Gastroesophageal sphincter (tissue), 4 donors: ENCODE data around the gene MAP4K1. TPM values are rescaled to one million over a fixed set of nuclear protein-coding genes. Genes with fewer than 3 reads are reported as not detected.

Experiments used
- ATAC-seq: fragments of 150-250 bp; one replicate; pipeline ENCODE4 v1.9.1; 2016; ENCODE audit warnings: mild to moderate bottlenecking, moderate library complexity
- H3K27ac ChIP-seq, 4 donors: fragments of 200-600 bp; sonication (generic) in 3 of 4; 1 replicate in 3 of 4; 2 replicates in 1 of 4; pipeline ENCODE4 v1.5.1; 2016 to 2019
- H3K27me3 ChIP-seq: fragments of 200-600 bp; sonication (generic); one replicate; pipeline ENCODE4 v1.5.1; 2019
- H3K36me3 ChIP-seq, 2 donors: fragments of 200-600 bp; sonication (generic); one replicate each; pipeline ENCODE4 v1.5.1; 2019; ENCODE audit warnings: control low read depth in 1 of 2
- H3K4me1 ChIP-seq, 3 donors: fragments of 200-600 bp; sonication (generic); 1 replicate in 2 of 3; 2 replicates in 1 of 3; pipeline ENCODE4 v1.5.1; 2016 to 2019; ENCODE audit warnings: control low read depth in 2 of 3
- H3K4me3 ChIP-seq, 2 donors: fragments of 200-600 bp; sonication (generic); one replicate each; pipeline ENCODE4 v1.5.1; 2019; ENCODE audit warnings: mild to moderate bottlenecking in 1 of 2, moderate library complexity in 1 of 2
- H3K9me3 ChIP-seq, 3 donors: fragments of 200-600 bp; sonication (generic); one replicate each; pipeline ENCODE4 v1.5.1; 2017 to 2019; ENCODE audit warnings: control low read depth in 2 of 3
- EP300 ChIP-seq: sonication (generic); formaldehyde crosslinking; IDR thresholded peaks from one replicate; pipeline ENCODE4 v1.6.1; 2017; ENCODE audit warnings: antibody characterized with exemption, mild to moderate bottlenecking
- POLR2A ChIP-seq, 2 donors: fragments of 450-650 bp; IDR thresholded peaks; one replicate each; pipeline ENCODE4 v1.6.1; 2017; ENCODE audit warnings: antibody characterized with exemption in 2 of 2, mild to moderate bottlenecking in 2 of 2, moderate library complexity in 1 of 2
- POLR2AphosphoS5 ChIP-seq: sonication (generic); formaldehyde crosslinking; IDR thresholded peaks from one replicate; pipeline ENCODE4 v1.6.1; 2017; ENCODE audit warnings: antibody characterized with exemption
- WGBS, 2 donors: methylation state at CpG; one replicate each; pipeline ENCODE4 v1.1.5; 2018; ENCODE audit warnings: low coverage in 1 of 2; 5-methylcytosine and 5-hydroxymethylcytosine counted together
- total RNA-seq, 4 donors: library from RNA; depleted of rRNA; stranded (reverse); fragments of >200 nt; gene quantifications; one replicate each; pipeline ENCODE4 v1.1.0, GENCODE V29; 2016
- TF ChIP-seq, protein P1 (sequence below), 4 experiments: fragments of 200-600 bp in 2 of 4; fragments of 450-650 bp in 2 of 4; sonication (generic) in 1 of 4; IDR thresholded peaks; one replicate each; pipeline ENCODE4 v1.5.1; 2017 to 2019; ENCODE audit warnings: antibody characterized with exemption in 4 of 4, mild to moderate bottlenecking in 2 of 4, moderate library complexity in 2 of 4

MAP4K1 gene
- total RNA-seq, 4 donors from 2014 or later = 0.62 to 16.1 (median 3.1) TPM

DNA sequence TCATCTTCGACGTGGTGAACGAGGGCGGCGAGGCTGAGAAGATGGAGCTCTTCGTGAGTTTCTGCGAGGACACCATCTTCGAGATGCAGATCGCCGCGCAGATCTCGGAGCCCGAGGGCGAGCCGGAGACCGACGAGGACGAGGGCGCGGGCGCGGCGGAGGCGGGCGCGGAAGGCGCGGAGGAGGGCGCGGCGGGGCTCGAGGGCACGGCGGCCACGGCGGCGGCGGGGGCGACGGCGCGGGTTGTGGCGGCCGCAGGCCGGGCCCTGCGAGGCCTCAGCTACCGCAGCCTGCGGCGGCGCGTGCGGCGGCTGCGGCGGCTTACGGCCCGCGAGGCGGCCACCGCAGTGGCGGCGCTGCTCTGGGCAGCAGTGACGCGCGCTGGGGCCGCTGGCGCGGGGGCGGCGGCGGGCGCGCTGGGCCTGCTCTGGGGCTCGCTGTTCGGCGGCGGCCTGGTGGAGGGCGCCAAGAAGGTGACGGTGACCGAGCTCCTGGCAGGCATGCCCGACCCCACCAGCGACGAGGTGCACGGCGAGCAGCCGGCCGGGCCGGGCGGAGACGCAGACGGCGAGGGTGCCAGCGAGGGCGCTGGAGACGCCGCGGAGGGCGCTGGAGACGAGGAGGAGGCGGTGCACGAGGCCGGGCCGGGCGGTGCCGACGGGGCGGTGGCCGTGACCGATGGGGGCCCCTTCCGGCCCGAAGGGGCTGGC lies 52.6 kb downstream of the MAP4K1 start:
- Histone ChIP-seq H3K4me1 (peaks cover 0 to 5% (median 0%) of the 10 kb centered on the region in 3 donors), H3K27ac (no peak overlapping the region), H3K9me3 (no peaks in the 10 kb centered on the region), H3K27me3 (peaks cover 57% of the 10 kb centered on the region), H3K36me3 (no peaks in the 10 kb centered on the region), H3K4me3 (peak overlapping the region in 1 of 2 donors; percentile 38)
- ATAC-seq = no peak
- TF ChIP-seq POLR2A (IDR thresholded peaks at IDR 0.05) (no peak), EP300 (no peak), POLR2AphosphoS5 (no peak)
- TF ChIP-seq, protein P1, sequence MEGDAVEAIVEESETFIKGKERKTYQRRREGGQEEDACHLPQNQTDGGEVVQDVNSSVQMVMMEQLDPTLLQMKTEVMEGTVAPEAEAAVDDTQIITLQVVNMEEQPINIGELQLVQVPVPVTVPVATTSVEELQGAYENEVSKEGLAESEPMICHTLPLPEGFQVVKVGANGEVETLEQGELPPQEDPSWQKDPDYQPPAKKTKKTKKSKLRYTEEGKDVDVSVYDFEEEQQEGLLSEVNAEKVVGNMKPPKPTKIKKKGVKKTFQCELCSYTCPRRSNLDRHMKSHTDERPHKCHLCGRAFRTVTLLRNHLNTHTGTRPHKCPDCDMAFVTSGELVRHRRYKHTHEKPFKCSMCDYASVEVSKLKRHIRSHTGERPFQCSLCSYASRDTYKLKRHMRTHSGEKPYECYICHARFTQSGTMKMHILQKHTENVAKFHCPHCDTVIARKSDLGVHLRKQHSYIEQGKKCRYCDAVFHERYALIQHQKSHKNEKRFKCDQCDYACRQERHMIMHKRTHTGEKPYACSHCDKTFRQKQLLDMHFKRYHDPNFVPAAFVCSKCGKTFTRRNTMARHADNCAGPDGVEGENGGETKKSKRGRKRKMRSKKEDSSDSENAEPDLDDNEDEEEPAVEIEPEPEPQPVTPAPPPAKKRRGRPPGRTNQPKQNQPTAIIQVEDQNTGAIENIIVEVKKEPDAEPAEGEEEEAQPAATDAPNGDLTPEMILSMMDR (IDR thresholded peaks at IDR 0.05) = no peak
- WGBS, 2 donors = 0% methylated on average over 28 of the region's 111 CpGs; no CpG with 5 or more reads in 1 of the 2 donors

DNA sequence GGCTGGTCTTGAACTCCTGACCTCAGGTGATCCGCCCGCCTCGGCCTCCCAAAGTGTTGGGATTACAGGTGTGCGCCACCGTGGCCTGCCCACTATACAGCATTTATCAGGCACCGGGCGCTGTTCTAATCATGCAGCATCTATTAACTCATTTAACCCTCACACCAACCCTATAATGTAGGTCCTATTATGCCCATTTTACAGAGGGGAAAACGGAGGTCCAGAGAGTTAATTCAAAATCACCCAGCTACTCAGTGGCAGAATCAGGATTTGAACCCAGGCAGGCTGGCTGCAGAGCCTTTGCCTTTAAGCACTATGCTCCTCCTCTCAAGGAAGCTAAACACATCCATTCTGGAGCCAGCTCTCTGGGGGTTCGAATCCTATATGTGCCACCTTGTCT lies 54.3 kb downstream of the MAP4K1 start:
- no peak overlapping the region for H3K4me3 ChIP-seq
- 87 to 100% methylated on average over 1 to 6 of the region's 9 CpGs for WGBS, 2 donors
- peaks cover 57% of the 10 kb centered on the region for H3K27me3 ChIP-seq
- H3K27ac ChIP-seq = no peak overlapping the region
- no peak for ATAC-seq
- H3K4me1 ChIP-seq = peaks cover 0 to 5% (median 0%) of the 10 kb centered on the region in 3 donors
- no peaks in the 10 kb centered on the region for H3K36me3 ChIP-seq
- TF ChIP-seq POLR2A (IDR thresholded peaks at IDR 0.05) = no peak
- TF ChIP-seq EP300 = no peak
- no peak for TF ChIP-seq POLR2AphosphoS5
- TF ChIP-seq, protein P1 (IDR thresholded peaks at IDR 0.05) = no peak
- peaks cover 0 to 6% (median 0%) of the 10 kb centered on the region in 3 donors for H3K9me3 ChIP-seq

DNA sequence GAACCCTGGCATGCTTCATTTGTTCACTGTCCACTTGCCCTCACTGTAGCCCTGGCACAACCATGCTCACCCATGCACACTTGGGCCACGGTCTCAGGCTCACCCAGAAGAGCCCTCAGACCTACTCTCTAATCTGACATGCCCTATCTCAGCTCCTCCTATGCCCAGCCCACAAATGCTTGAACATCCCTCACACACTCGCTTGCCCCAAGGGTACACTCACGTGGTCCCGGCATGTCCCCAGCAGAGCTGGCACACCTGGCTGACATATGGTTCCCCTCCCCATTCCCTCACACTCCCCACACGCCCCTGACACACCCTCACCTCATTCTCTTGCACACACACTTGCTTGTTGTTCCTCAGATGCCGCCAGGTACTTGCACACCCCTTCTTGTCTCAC lies 55.7 kb downstream of the MAP4K1 start:
- 78 to 81% methylated on average over 6 of the region's 6 CpGs for WGBS, 2 donors
- no peak for ATAC-seq
- H3K27me3 ChIP-seq = peaks cover 58% of the 10 kb centered on the region
- no peak overlapping the region for H3K27ac ChIP-seq
- no peak overlapping the region for H3K4me3 ChIP-seq
- H3K9me3 ChIP-seq = peaks cover 0 to 9% (median 0%) of the 10 kb centered on the region in 3 donors
- H3K4me1 ChIP-seq = peaks cover 0 to 5% (median 0%) of the 10 kb centered on the region in 3 donors
- H3K36me3 ChIP-seq = no peaks in the 10 kb centered on the region
- TF ChIP-seq POLR2AphosphoS5 = no peak
- TF ChIP-seq, protein P1 (IDR thresholded peaks at IDR 0.05) = no peak
- TF ChIP-seq POLR2A (IDR thresholded peaks at IDR 0.05) = no peak

DNA sequence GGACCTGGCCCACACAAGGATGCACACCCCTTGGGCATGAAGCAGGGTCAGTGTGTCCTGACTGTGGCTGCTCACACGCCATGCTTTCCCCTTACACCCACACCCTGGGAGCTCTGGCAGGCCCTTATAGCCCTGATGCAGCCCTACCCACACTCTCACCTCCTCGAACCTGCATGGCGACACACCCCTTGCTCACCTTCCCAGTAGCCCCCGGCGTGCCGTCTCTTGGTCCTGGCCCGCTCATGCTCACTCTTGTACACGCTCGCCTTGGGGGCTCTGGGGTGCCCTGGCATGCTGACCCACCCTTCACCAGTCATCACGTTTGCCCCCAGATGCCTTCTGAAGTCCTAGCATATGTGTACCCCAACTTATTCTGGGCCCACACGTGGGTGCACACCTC lies 56.1 kb downstream of the MAP4K1 start:
- Histone ChIP-seq H3K27ac (no peak overlapping the region), H3K4me1 (peaks cover 0 to 5% (median 0%) of the 10 kb centered on the region in 3 donors), H3K27me3 (peaks cover 57% of the 10 kb centered on the region), H3K36me3 (no peaks in the 10 kb centered on the region), H3K9me3 (peaks cover 0 to 9% (median 0%) of the 10 kb centered on the region in 3 donors), H3K4me3 (no peak overlapping the region)
- WGBS, 2 donors = 80 to 98% methylated on average over 8 to 11 of the region's 11 CpGs
- TF ChIP-seq EP300 = no peak
- TF ChIP-seq, protein P1 (IDR thresholded peaks at IDR 0.05) = no peak
- no peak for TF ChIP-seq POLR2AphosphoS5
- no peak for TF ChIP-seq POLR2A (IDR thresholded peaks at IDR 0.05)
- no peak for ATAC-seq
